Measurements from ENCODE around the gene NEGR1.

GRCh38 chr1:71592646-71593274 is 689.6 kb downstream of the NEGR1 start:
- TF ChIP-seq POLR2A (IDR thresholded peaks at IDR 0.05) (no peak), POLR2AphosphoS5 (IDR thresholded peaks at IDR 0.05) (no peak), CTCF (IDR thresholded peaks at IDR 0.05 in 8 of 11, conservative IDR thresholded peaks at IDR 0.05 in 3 of 11) (no peak)
